Loucy (cell line): ENCODE results near the gene PRKCE.

Experiments
- H2AFZ ChIP-seq: fragments of 200-600 bp; sonication (generic); 2 replicates; pipeline ENCODE4 v1.6.0; 2016; ENCODE audit warnings: antibody characterized with exemption, mild to moderate bottlenecking, low read length, moderate library complexity
- H3F3A ChIP-seq: fragments of 200-600 bp; 2 replicates; pipeline ENCODE4 v1.6.0; 2016; ENCODE audit warnings: antibody characterized with exemption, low read depth, mild to moderate bottlenecking
- H3K27me3 ChIP-seq: fragments of 200-600 bp; sonication (generic); 2 replicates; pipeline ENCODE4 v1.6.1; 2014; ENCODE audit warnings: low read length, mild to moderate bottlenecking; ENCODE audit not compliant: insufficient read depth, poor library complexity, severe bottlenecking
- H3K36me3 ChIP-seq: fragments of 200-600 bp; sonication (generic); 2 replicates; pipeline ENCODE4 v1.6.1; 2016; ENCODE audit warnings: low read length; ENCODE audit not compliant: insufficient read depth
- H3K4me1 ChIP-seq: fragments of 200-600 bp; sonication (generic); 2 replicates; pipeline ENCODE4 v1.5.1; 2014; ENCODE audit warnings: low read length, mild to moderate bottlenecking; ENCODE audit not compliant: insufficient read depth, poor library complexity, severe bottlenecking
- H3K4me2 ChIP-seq: fragments of 200-600 bp; sonication (generic); 2 replicates; pipeline ENCODE4 v1.6.0; 2014; ENCODE audit warnings: antibody characterized with exemption, low read length, low read depth, mild to moderate bottlenecking; ENCODE audit not compliant: poor library complexity, severe bottlenecking
- H3K4me3 ChIP-seq: fragments of 200-600 bp; sonication (generic); 2 replicates; pipeline ENCODE4 v1.5.1; 2014; ENCODE audit warnings: low read length, mild to moderate bottlenecking, mixed read lengths; ENCODE audit not compliant: poor library complexity, severe bottlenecking
- H3K79me2 ChIP-seq: fragments of 200-600 bp; sonication (generic); 2 replicates; pipeline ENCODE4 v1.6.1; 2014; ENCODE audit warnings: low read length; ENCODE audit not compliant: insufficient read depth
- H3K9ac ChIP-seq: fragments of 200-600 bp; sonication (generic); 2 replicates; pipeline ENCODE4 v1.6.0; 2014; ENCODE audit warnings: mild to moderate bottlenecking, low read depth, low read length, moderate library complexity; ENCODE audit not compliant: poor library complexity, severe bottlenecking
- H3K9me2 ChIP-seq: fragments of 200-600 bp; sonication (generic); replicated peaks from 2 replicates; pipeline ENCODE4 v1.6.1; 2016; ENCODE audit warnings: low read depth, low read length, mixed read lengths
- H3K9me3 ChIP-seq: fragments of 200-600 bp; sonication (generic); 2 replicates; pipeline ENCODE4 v1.6.1; 2014; ENCODE audit warnings: mild to moderate bottlenecking, antibody characterized with exemption, low read length, low read depth; ENCODE audit not compliant: insufficient read depth
- H4K20me1 ChIP-seq: fragments of 200-600 bp; sonication (generic); 2 replicates; pipeline ENCODE4 v1.6.0; 2014; ENCODE audit warnings: antibody characterized with exemption, low read length, mild to moderate bottlenecking; ENCODE audit not compliant: insufficient read depth, poor library complexity, severe bottlenecking
- EZH2phosphoT487 ChIP-seq: fragments of 200-600 bp; IDR thresholded peaks from 2 replicates; pipeline ENCODE4 v1.6.1; 2018; ENCODE audit warnings: antibody characterized with exemption, mild to moderate bottlenecking, moderate library complexity, borderline replicate concordance
- TF ChIP-seq, protein P1 (sequence below): fragments of 200-600 bp; sonication (generic); conservative IDR thresholded peaks from 2 replicates; pipeline ENCODE4 v1.5.1; 2014; ENCODE audit warnings: mild to moderate bottlenecking, antibody characterized with exemption, low read length

Gene PRKCE

GRCh38 chr2:45988879-45989278 lies 337.4 kb downstream of the PRKCE start:
- no peaks in the 10 kb centered on the region for H3K79me2 ChIP-seq
- no peaks in the 10 kb centered on the region for H3K27me3 ChIP-seq
- H4K20me1 ChIP-seq, result no peaks in the 10 kb centered on the region
- no peak overlapping the region for H3K4me2 ChIP-seq
- no peak overlapping the region for H3K9ac ChIP-seq
- H3K4me3 ChIP-seq, result no peak overlapping the region
- H3F3A ChIP-seq, result no peaks in the 10 kb centered on the region
- no peaks in the 10 kb centered on the region for H3K4me1 ChIP-seq
- H3K36me3 ChIP-seq, result peaks cover 25% of the 10 kb centered on the region; the same call in 1 of the 2 replicates
- no peaks in the 10 kb centered on the region for H3K9me3 ChIP-seq
- H3K9me2 ChIP-seq, result no peaks in the 10 kb centered on the region
- H2AFZ ChIP-seq, result no peak overlapping the region
- TF ChIP-seq, protein P1, sequence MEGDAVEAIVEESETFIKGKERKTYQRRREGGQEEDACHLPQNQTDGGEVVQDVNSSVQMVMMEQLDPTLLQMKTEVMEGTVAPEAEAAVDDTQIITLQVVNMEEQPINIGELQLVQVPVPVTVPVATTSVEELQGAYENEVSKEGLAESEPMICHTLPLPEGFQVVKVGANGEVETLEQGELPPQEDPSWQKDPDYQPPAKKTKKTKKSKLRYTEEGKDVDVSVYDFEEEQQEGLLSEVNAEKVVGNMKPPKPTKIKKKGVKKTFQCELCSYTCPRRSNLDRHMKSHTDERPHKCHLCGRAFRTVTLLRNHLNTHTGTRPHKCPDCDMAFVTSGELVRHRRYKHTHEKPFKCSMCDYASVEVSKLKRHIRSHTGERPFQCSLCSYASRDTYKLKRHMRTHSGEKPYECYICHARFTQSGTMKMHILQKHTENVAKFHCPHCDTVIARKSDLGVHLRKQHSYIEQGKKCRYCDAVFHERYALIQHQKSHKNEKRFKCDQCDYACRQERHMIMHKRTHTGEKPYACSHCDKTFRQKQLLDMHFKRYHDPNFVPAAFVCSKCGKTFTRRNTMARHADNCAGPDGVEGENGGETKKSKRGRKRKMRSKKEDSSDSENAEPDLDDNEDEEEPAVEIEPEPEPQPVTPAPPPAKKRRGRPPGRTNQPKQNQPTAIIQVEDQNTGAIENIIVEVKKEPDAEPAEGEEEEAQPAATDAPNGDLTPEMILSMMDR, result no peak
- no peak for TF ChIP-seq EZH2phosphoT487

- H3K27me3 ChIP-seq, result no peaks in the 10 kb centered on the region
- H3K79me2 ChIP-seq, result no peaks in the 10 kb centered on the region
- H3F3A ChIP-seq, result no peaks in the 10 kb centered on the region
- no peaks in the 10 kb centered on the region for H4K20me1 ChIP-seq
- no peak overlapping the region for H3K9ac ChIP-seq
- peaks cover 14% of the 10 kb centered on the region; the same call in 1 of the 2 replicates for H3K36me3 ChIP-seq
- H2AFZ ChIP-seq, result no peak overlapping the region
- no peaks in the 10 kb centered on the region for H3K9me3 ChIP-seq
- H3K4me2 ChIP-seq, result no peak overlapping the region
- TF ChIP-seq, protein P1, result no peak
- no peak for TF ChIP-seq EZH2phosphoT487
- H3K9me2 ChIP-seq, result no peaks in the 10 kb centered on the region
- H3K4me3 ChIP-seq, result no peak overlapping the region
- no peaks in the 10 kb centered on the region for H3K4me1 ChIP-seq
Measured at GRCh38 chr2:45990131-45990530, 338.7 kb downstream of the PRKCE start.

- Histone ChIP-seq H3K9ac (no peak overlapping the region), H3K4me2 (no peak overlapping the region)
Measured at GRCh38 chr2:45992021-45992740, 340.7 kb downstream of the PRKCE start.

More at GRCh38 chr2:45992021-45992740, 340.7 kb downstream of the PRKCE start:
- no peak for TF ChIP-seq EZH2phosphoT487
- TF ChIP-seq, protein P1, result no peak
- Histone ChIP-seq H3K27me3 (no peaks in the 10 kb centered on the region), H2AFZ (no peak overlapping the region), H3K4me1 (no peaks in the 10 kb centered on the region), H3K79me2 (no peaks in the 10 kb centered on the region), H3F3A (no peaks in the 10 kb centered on the region), H3K4me3 (no peak overlapping the region), H4K20me1 (no peaks in the 10 kb centered on the region), H3K9me2 (no peaks in the 10 kb centered on the region), H3K36me3 (peaks cover 13% of the 10 kb centered on the region; the same call in 1 of the 2 replicates), H3K9me3 (no peaks in the 10 kb centered on the region)
